SK-N-SH (cell line): ENCODE results near the gene RNF217.

Experiments used
- CHD2 ChIP-seq: fragments of 150-350 bp; IDR thresholded peaks from 2 replicates; pipeline ENCODE4 v1.6.1; 2018; ENCODE audit warnings: low read length; ENCODE audit not compliant: partially characterized antibody
- CTCF ChIP-seq: fragments of 200-600 bp; sonication (generic); IDR thresholded peaks from 2 replicates; pipeline ENCODE4 v1.6.1; 2017; ENCODE audit warnings: antibody characterized with exemption, mild to moderate bottlenecking, moderate library complexity
- EP300 ChIP-seq, 2 experiments: IDR thresholded peaks; 2 replicates each; pipeline versions ENCODE4 v1.4.0 to v1.6.1; 2012; ENCODE audit warnings: borderline replicate concordance in 1 of 2, low read depth in 1 of 2, low read length in 1 of 2
- EZH2phosphoT487 ChIP-seq: fragments of 200-600 bp; sonication (generic); IDR thresholded peaks from 2 replicates; pipeline ENCODE4 v1.6.1; 2017; ENCODE audit warnings: low read depth, mixed run types, mild to moderate bottlenecking, antibody characterized with exemption, moderate library complexity, borderline replicate concordance
- NFIC ChIP-seq: IDR thresholded peaks from 2 replicates; pipeline ENCODE4 v1.4.0; 2012; ENCODE audit warnings: borderline replicate concordance
- REST ChIP-seq: IDR thresholded peaks from 2 replicates; pipeline ENCODE4 v1.6.1; 2012; ENCODE audit warnings: mild to moderate bottlenecking, low read depth, low read length, moderate library complexity
- SIN3A ChIP-seq: IDR thresholded peaks from 2 replicates; pipeline ENCODE4 v1.6.1; 2012; ENCODE audit warnings: low read depth, mild to moderate bottlenecking, low read length, moderate library complexity, borderline replicate concordance
- SMC3 ChIP-seq: IDR thresholded peaks from 2 replicates; pipeline ENCODE4 v1.6.1; 2012; ENCODE audit warnings: low read depth, low read length, improper control_type of control experiment
- TCF12 ChIP-seq: IDR thresholded peaks from 2 replicates; pipeline ENCODE4 v1.4.0; 2012
- YY1 ChIP-seq: IDR thresholded peaks from 2 replicates; pipeline ENCODE4 v1.4.0; 2012; ENCODE audit warnings: low read depth, mild to moderate bottlenecking

GRCh38 chr6:125046107-125046925, 84.1 kb downstream of the RNF217 start:
- TF ChIP-seq TCF12, result no peak
- TF ChIP-seq SIN3A, result no peak
- TF ChIP-seq CTCF, result no peak
- TF ChIP-seq YY1, result no peak
- no peak for TF ChIP-seq EP300 (IDR thresholded peaks at IDR 0.05; ENCODE audit: borderline replicate concordance in 1 of 2, low read depth in 1 of 2, low read length in 1 of 2)
- TF ChIP-seq SMC3, result no peak
- no peak for TF ChIP-seq EZH2phosphoT487
- TF ChIP-seq NFIC, result no peak
- TF ChIP-seq REST, result no peak
- no peak for TF ChIP-seq CHD2
